GM12878 (cell line): ENCODE data around the gene FGF14. TPM values are rescaled to one million over a fixed set of nuclear protein-coding genes. Genes with fewer than 3 reads are reported as not detected.

ENCODE experiments used
- ATAC-seq: fragments of 200-7000 bp; cut with Tn5 transposase; 3 replicates; pipeline ENCODE4 v1.9.1; 2020; ENCODE audit warnings: mild to moderate bottlenecking, moderate library complexity
- BruUV-seq: library from RNA; stranded (reverse); fragments of 400-500 nt; replicated peaks from 2 replicates; lab custom pipeline; 2021; lab: Mats Ljungman, UMichigan
- CTCF ChIA-PET: fragments of 300-600 bp; sonication (Branson Sonifier 250); formaldehyde crosslinking; extraction: SDS; loops from one replicate; lab custom pipeline; 2021; ENCODE audit warnings: inconsistent platforms; lab: Yijun Ruan, JAX
- POLR2A ChIA-PET: fragments of 350-600 bp; formaldehyde crosslinking; extraction: SDS; loops from one replicate; lab custom pipeline; 2021; ENCODE audit warnings: inconsistent platforms; lab: Charles Lee
- RAD21 ChIA-PET: fragments of 300-600 bp; sonication (Branson Sonifier 250); formaldehyde crosslinking; loops from one replicate; lab custom pipeline; 2023; ENCODE audit warnings: antibody characterized with exemption; ENCODE audit not compliant: unreplicated experiment; lab: Charles Lee
- SMC1A ChIA-PET: fragments of 300-600 bp; sonication (Branson Sonifier 250); formaldehyde crosslinking; loops from one replicate; lab custom pipeline; 2023; ENCODE audit not compliant: unreplicated experiment, uncharacterized antibody; lab: Charles Lee
- DNase-seq: peaks from one replicate; pipeline ENCODE4 v3.0.0-alpha.2; 2011; ENCODE audit warnings: low read depth, low spot score
- FAIRE-seq: peaks from 3 replicates; lab custom pipeline; 2011; peaks lifted over from hg19 to GRCh38; lab: Jason Lieb, UNC
- H2AFZ ChIP-seq: 2 replicates; pipeline ENCODE4 v1.6.0; 2011; ENCODE audit warnings: low read depth, low read length, control low read depth; ENCODE audit not compliant: control insufficient read depth
- H3K27ac ChIP-seq: 2 replicates; pipeline ENCODE4 v1.5.1; 2011; ENCODE audit warnings: control low read depth; ENCODE audit not compliant: control insufficient read depth, insufficient read depth
- H3K27me3 ChIP-seq, 2 experiments: replicated peaks in 1 of 2; 2 replicates each; pipeline versions ENCODE4 v1.6.0 to v1.6.1; 2011; ENCODE audit warnings: low read length in 1 of 2; ENCODE audit not compliant: control insufficient read depth in 2 of 2, insufficient read depth in 2 of 2
- H3K36me3 ChIP-seq, 2 experiments: 2 replicates each; pipeline ENCODE4 v1.5.1; 2011; ENCODE audit warnings: low read length in 1 of 2; ENCODE audit not compliant: control insufficient read depth in 2 of 2, insufficient read depth in 2 of 2
- H3K4me1 ChIP-seq: 2 replicates; pipeline ENCODE4 v1.6.1; 2011; ENCODE audit warnings: mild to moderate bottlenecking, low read length, moderate library complexity, mixed read lengths; ENCODE audit not compliant: control insufficient read depth, insufficient read depth
- H3K4me2 ChIP-seq: 2 replicates; pipeline ENCODE4 v1.6.0; 2011; ENCODE audit warnings: control low read depth; ENCODE audit not compliant: control insufficient read depth, insufficient read depth
- H3K4me3 ChIP-seq: fragments of 200-600 bp; sonication (generic); 2 replicates; pipeline ENCODE4 v1.5.1; 2016
- H3K79me2 ChIP-seq: 2 replicates; pipeline ENCODE4 v1.6.0; 2011; ENCODE audit warnings: low read length; ENCODE audit not compliant: control insufficient read depth, insufficient read depth
- H3K9ac ChIP-seq: 2 replicates; pipeline ENCODE4 v1.8.0; 2011; ENCODE audit warnings: low read length, control low read depth, mixed read lengths; ENCODE audit not compliant: control insufficient read depth, insufficient read depth
- H3K9me3 ChIP-seq: replicated peaks from 3 replicates; pipeline ENCODE4 v1.5.1; 2011; ENCODE audit warnings: mild to moderate bottlenecking, low read length; ENCODE audit not compliant: control insufficient read depth, insufficient read depth
- H4K20me1 ChIP-seq: 2 replicates; pipeline ENCODE4 v1.6.0; 2011; ENCODE audit not compliant: control insufficient read depth, insufficient read depth
- E2F4 ChIP-seq: IDR thresholded peaks from 2 replicates; pipeline ENCODE4 v1.6.1; 2012; ENCODE audit warnings: low read depth, low read length, improper control_type of control experiment
- PKNOX1 ChIP-seq: fragments of 450-650 bp; IDR thresholded peaks from 2 replicates; pipeline ENCODE4 v1.6.1; 2016; ENCODE audit warnings: mild to moderate bottlenecking
- WGBS: methylation state at CpG from one replicate; pipeline ENCODE4 v1.1.6; 2016; ENCODE audit warnings: low lambda C conversion rate; ENCODE audit not compliant: insufficient replicate concordance, insufficient coverage; ENCODE audit errors: missing lambda C conversion rate; 5-methylcytosine and 5-hydroxymethylcytosine counted together
- in situ Hi-C: fragments of 300-500 bp; cut with MboI; formaldehyde crosslinking; loops from 9 replicates; pipeline ENCODE4 v1.14.3; 2018; ENCODE audit warnings: mixed read lengths
- intact Hi-C: fragments of 100-400 bp; cut with micrococcal nuclease; formaldehyde crosslinking; loops from one replicate; pipeline ENCODE4 v1.14.2; 2022; ENCODE audit not compliant: unreplicated experiment
- polyA plus RNA-seq, 11 experiments: library from polyadenylated mRNA; depleted of rRNA in 4 of 11; unstranded in 6 of 11; stranded (reverse) in 5 of 11; fragments of >200 nt; fragmentation: Nextera tagmentation in 4 of 11; fragmentation: Illumina TruSeq in 1 of 11; extraction: Ambion mirVana in 4 of 11; extraction: Trizol in 1 of 11; gene quantifications; 1 replicate in 1 of 11; 2 replicates in 10 of 11; pipeline versions ENCODE4 v1.2.1 to v1.2.3, GENCODE V29; 2011 to 2016; ENCODE audit warnings: inconsistent platforms in 2 of 11, missing spikeins in 2 of 11, low read depth in 1 of 11
- total RNA-seq, 4 experiments: library from RNA; depleted of rRNA in 3 of 4; stranded (reverse); fragments of >200 nt in 3 of 4; fragmentation: Illumina TruSeq in 1 of 4; extraction: Trizol in 1 of 4; gene quantifications; 2 replicates each; pipeline versions ENCODE4 v1.2.1 to v1.2.3, GENCODE V29; 2013 to 2021

The FGF14 gene
- total and polyA plus RNA-seq, 10 of the 15 experiments (the other 5 are each of a cell fraction or from before 2014, with no cell fraction given), result under 0.01 to 0.44 (median 0.04) TPM

- ATAC-seq (peak; percentile 46), FAIRE-seq (no peak), DNase-seq (no peak)
- SMC1A ChIA-PET, result interaction anchor here (0.7 to 1.5 kb wide), 6 partner anchors 9 to 224 kb away, joined by 3 to 4 read pairs (median 3); no protein-coding TSS in a partner anchor
- Histone ChIP-seq H3K9me3 (no peaks in the 10 kb centered on the region), H3K27me3 (peaks cover 0 to 3% of the 10 kb centered on the region in 2 experiments; a peak in 1 of 4 replicates), H3K9ac (no peak overlapping the region), H3K4me2 (no peak overlapping the region), H4K20me1 (no peaks in the 10 kb centered on the region), H3K4me3 (no peak overlapping the region), H3K27ac (no peak overlapping the region), H3K79me2 (no peaks in the 10 kb centered on the region), H3K36me3 (no peaks in the 10 kb centered on the region), H3K4me1 (no peaks in the 10 kb centered on the region), H2AFZ (no peak overlapping the region)
- RAD21 ChIA-PET, result interaction anchor here (1.5 kb wide), 1 partner anchor 11 kb away, joined by 5 read pairs; no protein-coding TSS in a partner anchor
- 39% methylated on average over 2 of the region's 2 CpGs for WGBS
- in situ Hi-C loops, result no loop called here
- no peak for TF ChIP-seq E2F4
- 0 out of 2 replicates have a peak, but pooled peaks have one; percentile 28 for TF ChIP-seq PKNOX1
- BruUV-seq, result no TSS peak
- intact Hi-C loops, result loop anchor here (2.0 kb wide), 1 partner anchor 120 kb away; no protein-coding TSS in a partner anchor
- POLR2A ChIA-PET, result no interaction called here
- CTCF ChIA-PET, result interaction anchor here (2.5 kb wide), 1 partner anchor 10 kb away, joined by 13 read pairs; no protein-coding TSS in a partner anchor
Measured at GRCh38 chr13:101746513-101746912, 655.3 kb downstream of the FGF14 start.
